NCI-H1092 treated with DMSO at 0.1 percent for 48 hours (cell line): ENCODE measurements around the gene SMIM5.
A peak's percentile ranks its signal among the peaks of the same experiment; 100 is the strongest.
"Not testable (repeated sequence)": the region's sequence is repeated elsewhere in the genome, so short reads cannot be mapped to it uniquely, and the experiment has no call there.

ENCODE experiments used
- DNase-seq: peaks from one replicate; lab custom pipeline; 2025; lab: John Stamatoyannopoulos, UW

The SMIM5 gene

DNA sequence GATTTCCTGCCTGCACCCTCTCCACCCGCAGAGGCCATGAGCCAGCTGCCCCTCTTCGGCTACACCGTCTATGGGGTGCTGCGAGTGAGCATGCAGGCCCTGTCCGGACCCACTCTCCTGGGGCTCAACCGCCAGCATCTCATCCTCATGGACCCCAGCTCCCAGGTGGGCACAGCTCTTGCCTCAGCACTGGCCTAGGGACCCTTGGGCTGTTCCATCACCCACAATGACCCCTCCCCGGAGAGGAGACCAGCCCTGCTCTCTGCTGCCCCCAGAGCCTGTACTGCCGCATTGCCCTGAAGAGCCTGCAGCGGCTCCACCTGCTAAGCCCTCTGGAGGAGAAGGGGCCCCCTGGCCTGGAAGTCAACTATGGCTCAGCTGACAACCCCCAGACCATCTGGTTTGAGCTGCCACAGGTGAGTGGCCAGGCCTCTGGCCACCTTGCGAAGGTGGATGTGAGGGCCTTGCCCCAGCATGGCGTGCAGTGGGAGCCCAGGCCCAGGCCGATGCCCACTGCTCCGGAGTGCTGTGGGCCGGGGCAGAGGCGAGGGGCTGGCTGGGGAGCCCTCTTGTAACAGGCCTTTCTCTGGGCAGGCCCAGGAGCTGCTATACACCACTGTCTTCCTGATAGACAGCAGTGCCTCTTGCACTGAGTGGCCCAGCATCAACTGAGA, 7.3 kb upstream of the SMIM5 start:
- peak; percentile 16 for DNase-seq

DNA sequence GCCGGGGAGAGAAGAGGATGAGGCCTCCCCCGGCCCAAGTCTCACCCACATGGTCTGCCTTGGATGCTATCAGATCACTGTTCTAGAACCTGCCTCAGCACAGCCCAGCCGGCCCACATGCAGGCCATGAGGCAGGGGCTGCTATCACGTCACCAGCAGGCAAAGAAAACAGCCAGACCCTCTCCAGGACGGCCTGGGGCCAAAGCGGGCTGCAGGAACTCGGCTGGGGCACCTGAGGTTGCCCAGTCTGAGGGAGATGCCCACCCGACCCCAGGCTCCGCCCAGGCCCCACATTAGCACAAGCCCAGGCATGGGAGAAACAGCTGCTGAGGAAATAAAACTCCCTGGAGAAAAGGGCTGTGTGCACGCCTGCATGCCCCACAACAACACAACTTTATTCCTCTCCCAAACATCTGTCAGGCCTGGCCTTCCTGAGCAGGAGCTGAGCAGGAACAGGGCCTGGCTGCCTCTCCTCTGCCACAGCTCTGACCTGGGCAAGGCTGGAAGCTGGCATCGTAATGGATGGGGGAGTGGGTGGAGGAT, 6.7 kb upstream of the SMIM5 start:
- no peak for DNase-seq

DNA sequence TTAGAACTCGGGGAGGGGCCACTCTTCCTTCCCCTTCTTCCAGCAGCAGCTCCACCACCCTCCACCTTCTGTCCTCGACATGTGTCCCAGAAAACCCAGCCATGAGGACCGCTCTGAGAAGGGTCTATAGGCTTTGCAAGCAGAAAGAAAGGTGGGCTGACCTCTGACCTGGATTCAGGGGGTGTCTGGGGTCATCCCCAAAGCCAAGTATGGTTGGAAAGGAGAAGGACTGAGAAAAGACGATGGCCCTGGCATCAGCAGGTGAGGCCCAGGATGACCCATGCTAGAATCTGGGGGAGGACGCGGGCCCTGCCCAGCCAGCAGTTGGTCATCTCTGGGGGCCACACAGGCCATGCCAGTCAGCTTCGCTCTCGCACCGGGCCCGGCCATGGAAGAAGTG, 6.1 kb upstream of the SMIM5 start:
- DNase-seq, result no peak

DNA sequence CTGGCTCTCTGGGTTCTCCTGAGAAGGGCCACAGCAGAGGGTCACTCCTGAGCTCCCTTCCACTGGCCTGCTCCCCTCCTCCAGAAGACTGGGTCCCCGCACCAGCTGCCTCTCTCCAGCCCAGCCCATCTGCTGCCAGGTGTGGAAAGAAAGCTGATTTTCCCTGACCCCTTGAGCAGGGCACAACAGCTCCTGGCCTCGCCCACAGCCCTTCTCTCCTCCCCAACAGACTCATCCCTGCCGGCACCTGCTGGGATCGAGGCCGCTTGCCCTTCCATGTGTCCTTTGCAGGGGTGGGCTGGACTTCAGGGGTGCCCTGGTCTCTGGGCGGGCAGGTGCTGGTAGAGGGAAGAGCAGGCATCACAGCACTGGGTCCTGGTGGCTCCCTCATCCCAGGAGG, 4.8 kb upstream of the SMIM5 start:
- DNase-seq, result no peak

DNA sequence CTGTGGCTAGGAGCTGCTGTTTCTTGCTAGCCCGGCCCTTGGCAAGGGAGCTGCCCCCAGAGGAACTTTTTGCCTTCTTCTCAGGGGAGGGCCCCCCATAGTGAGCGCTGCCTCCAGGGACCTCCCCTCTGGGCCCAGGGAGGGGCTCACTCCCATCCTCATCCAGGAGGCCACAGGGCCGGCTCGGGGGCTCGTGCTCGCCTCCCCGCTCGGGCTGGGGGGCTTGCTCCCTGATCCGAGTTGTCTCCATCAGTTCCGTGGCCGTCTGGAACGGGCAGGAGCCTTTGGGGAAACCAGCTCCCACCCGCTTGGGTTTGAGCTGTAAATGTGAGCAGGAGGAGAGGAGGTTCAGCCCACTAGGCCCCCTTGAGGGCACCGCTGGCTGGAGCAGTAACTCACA, 4.1 kb upstream of the SMIM5 start:
- DNase-seq, result no peak

DNA sequence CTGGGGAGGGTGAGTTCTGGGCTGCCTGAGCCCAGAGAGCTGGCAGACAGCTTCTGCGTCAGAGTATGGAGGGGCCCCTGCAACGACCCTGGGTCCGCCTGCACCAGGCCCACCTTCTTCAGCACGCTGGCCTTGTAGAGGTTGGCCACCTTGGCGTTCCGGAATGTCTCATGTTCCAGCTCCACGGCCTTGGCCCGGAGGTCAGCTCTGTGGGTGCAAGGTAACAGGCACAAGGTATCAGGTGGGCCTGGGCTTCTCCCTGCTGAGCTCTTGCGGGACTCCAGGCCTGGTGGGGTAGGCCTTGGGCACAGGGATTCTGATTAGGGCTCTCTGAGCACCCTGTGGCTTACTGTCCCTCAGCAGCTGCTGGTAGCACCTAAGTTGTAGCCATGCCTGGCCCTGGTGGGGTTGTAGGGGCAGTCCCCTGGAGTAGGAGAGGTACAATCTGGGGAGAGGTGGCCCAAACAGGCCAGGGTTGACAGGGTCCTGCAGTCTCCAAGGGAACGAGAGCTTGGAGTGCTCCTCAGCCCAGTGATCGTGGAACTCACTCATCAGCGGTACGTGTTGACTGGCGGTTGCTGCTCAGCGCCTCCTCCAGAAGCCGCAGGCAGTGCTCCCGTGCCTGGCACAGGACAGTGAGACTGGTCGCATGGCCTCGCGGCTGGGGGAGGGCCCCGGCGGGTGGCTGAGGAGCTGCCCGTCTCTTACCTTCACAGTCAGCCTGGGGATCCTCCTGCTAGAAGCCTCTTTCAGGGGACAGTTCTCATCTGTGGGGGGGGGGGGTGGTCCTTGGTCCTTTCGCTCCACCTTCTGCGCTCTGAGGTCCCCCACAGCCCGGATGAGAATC, 2.9 kb upstream of the SMIM5 start:
- DNase-seq, result no peak

DNA sequence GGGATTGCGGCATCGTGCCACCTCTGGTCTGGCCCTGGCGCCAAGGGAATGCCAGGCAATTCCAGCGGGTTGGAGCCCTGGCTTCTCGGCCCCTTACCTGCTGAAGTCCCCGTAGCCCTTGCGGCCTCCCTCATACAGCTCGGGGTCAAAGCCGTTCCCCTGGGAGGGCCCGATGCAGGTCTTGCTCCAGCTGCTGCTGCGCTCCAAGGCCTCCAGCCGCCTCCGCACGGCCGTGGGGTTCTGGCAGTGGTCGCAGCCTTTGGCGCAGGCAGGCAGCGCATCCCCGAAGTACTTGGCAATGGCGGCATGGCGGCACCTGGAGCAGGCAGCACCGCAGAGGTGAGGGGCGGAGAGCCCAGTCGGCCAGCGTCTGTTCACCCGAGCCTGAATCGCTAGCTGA, 1.9 kb upstream of the SMIM5 start:
- DNase-seq, result no peak

DNA sequence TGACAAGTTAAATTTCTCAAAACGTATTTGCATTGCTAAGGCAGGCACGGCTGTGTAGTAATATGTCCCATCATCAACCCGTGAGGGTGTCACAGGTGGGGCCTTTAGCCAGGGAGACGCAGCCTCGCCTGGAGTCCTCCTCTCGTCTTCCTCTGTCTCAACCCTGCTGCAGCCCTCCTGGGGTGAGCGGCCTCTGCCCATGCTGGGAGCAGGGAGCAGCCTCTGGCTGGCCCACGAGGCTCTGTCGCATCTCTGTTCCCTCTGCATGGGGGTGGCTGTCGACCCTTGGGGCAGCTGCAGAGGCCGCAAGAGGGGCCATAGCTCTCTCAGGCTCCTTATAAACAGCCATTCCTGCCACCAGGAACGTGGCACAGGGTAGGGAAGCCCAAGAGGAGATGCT, 806 bp upstream of the SMIM5 start:
- no peak for DNase-seq

DNA sequence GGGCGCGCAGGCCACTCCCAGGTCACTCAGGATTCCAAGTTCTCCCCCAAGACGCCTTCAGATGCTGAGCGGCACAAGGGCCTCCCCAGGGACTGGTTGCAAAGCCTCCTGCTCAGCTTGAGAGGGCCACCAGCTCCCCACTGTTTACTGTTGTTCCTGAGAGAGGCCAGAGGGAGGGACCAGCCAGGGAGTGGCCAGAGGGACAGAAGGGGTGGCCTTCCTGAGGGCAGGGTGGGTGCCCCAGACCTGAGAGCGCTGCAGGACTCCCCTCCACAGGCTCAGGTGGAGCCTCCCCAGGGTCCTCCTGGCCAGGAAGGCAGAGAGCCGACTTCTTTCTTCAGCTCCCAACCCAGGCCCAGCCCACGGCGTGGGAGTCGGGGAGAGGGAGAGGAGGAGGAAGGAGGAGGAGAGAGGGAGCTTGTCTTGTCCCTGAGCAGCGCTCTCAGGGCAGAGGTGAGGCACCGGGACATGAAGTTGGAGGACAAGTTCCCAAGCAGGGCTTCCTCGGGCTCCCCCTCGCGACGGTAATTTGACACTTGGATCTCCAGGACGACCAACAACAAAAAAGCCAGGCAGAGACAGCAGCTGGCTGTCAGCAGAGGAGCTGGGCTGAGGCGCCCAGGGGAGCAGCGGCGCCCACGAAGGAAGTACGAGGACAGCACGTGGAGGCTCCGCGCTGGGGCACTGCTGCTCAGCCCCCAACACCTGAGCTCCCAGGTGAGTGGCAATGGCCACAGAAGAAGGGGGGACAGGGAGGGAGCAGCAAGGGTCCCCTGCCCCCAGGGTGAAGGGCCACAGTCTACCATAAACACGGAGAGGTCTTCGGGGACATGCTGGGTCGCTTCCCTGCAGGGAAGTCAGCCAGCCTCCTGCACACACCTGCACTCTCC, 497 bp downstream of the SMIM5 start:
- peak; percentile 81 for DNase-seq

DNA sequence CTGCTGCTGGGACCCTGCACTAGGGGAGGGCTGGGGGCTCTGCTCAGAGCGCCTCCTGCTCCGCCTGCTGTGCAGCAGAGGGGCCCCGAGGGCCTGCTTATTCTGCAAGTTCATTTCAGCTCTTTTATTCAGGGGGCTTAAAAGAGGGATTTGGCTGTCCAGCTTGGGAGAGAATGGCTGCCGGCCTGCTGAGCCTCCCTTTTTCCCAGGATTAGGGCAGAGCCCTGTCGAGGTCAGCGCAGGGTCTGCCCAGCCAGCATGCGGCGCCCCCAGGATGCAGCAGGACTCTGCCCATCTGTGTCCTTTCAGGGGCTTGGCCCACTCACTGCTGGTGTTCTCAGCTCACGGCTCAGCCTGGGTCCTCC, 1.1 kb downstream of the SMIM5 start:
- DNase-seq, result no peak

DNA sequence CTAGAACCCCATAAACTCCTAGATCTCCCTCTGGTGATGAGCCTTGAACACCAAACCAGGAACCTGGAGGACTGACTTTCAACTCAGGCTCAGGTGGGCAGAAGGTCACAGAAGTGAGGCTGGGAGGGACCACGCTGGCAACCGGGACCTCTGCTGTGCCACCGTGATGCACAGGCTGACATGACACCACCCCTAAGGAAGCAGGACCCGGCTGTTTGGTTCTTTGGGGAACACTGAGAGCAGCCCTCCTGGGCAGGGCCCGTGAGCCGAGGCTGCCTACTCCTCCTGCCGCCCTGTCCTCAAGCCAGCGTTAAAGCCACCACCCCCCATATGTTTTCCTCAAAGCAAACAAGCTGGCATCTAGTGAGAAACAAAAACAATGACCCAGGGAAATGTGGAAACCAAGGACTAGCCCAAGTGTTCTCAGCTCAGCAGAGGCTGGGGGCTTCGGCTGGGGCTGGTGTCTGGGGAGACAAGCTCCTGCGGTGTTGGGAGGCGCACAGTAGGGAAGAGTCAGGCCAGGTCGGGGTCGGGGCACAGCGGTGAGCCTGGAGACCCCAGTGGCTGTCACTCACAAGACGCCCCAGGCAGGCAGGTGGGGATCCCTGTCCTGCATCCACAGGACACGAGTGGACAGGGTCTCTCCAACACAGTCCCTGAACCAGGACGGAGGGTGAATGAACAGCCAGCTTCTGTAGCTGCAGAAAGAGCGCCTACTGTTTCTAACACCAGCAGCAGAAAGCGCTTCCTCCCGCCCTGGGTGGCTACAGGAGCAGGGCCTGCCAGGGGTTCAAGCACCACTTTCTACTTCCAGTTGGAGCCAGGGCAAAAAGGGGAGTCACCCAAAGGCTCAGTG, 1.7 kb downstream of the SMIM5 start:
- no peak for DNase-seq

DNA sequence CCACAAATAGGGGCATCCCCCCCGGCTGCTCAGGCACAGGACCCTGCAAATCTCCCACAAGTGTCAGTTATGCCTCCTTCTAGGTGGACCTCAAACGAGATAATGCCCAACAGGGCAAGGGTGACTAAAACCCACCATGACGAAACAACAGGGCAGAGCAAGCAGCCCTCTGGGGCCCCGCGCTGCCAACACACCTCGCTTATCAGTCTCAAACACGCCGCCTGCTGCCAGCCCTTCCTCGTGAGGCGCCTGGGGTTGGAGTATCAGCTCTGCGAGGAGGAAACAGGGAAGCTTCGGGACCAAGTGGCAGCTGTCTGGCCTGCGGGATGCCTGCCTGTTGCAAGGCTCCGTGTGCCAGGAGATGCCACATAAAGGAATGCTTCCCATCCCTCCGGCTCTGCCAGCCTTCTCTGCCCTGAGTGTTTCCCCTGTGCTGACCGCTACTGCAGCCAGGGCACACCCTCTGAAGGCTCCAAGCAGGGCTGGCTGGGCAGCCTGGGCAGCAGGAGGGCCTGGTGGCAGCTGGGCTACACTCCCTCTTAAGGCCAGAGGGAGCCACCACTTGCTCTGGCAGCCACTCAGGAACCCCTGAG, 2.5 kb downstream of the SMIM5 start:
- DNase-seq, result no peak

DNA sequence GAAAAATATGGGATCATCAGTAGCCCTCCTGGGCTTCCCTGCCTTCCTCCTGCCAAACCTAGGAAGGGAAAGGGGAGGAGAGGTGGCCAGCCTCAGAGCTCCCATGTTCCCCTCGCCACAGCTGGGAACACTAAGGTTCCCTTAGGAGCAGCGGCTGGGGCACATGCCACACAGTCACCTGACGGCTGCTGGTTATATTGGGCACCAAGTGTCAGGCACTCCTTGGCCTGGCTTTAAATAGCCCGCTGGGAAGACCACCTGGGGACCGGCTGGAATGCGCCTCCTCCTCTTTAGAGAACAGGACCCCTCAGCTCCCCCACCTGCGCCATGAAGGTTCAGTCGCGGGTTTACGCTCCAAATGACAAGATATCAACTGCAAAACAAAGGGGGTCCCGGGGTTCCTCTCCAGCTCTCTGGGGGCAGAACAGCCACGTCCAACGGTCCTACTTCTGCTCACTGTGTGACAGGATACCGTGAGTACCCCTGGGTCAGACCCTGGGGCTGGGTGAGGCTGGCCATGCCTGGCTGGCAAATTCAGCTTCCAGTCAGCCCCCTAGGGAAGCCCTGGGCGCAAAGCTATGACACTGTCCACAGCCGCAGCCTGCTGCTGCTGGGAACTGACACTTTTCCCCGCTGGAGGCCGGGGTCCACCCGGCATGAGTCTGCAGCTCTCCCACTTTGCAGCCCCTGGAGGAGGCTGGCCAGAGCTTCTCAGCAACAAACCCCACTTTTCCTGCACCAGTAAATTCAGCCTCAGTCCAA, 3.3 kb downstream of the SMIM5 start:
- DNase-seq, result no peak

DNA sequence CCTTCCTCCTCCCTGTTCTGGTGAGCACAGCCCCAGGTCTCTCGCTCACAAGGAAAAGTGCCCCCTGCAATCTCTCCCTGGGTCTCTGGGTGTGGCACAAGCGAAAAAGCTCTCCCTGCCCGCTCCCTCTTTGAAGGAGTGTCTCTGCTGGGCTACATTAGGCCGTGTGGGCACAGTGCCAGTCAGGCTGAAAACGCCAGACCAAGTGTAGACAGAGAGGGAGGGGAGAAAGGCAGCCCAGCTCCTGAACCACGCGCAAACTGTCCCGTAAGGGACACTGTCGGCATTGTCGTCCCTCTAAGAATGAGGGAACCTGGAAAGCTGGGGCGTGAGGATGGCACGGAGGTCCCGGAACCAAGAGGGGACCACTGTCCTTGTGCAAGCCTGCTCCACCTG, 3.9 kb downstream of the SMIM5 start:
- no peak for DNase-seq

DNA sequence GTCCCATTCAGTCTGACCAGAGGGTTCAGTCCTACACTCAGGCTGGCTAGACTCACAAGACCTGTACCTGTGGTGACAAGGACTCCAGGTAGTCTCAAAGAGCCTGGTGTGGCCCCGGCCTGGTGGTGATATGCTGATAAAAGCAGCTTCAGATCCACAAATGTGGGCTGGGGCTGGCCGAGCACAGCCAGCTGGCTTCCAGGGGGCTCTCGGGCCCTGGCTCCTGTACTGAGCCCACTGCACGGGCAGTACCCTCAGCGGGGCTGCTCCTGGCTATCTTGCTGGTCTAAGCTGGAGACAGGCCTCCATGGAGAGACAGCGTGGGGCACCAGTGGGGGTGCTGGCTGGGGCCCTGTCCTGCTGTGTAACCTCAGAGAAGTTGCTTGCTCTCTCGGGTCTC, 4.3 kb downstream of the SMIM5 start:
- DNase-seq, result no peak

DNA sequence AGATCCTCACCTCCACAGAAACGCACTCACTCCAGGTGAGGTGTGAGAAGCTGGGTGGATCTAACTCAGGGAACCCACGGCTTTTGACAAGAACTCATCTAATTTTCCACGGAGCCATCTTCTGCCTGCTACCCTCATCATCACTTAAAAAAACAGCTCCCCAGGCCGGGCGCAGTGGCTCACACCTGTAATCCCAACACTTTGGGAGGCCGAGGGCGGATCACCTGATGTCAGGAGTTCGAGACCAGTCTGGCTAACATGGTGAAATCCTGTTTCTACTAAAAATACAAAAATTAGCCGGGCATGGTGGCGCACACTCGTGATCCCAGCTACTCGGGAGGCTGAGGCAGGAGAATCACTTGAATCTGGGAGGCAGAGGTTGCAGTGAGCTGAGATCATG, 4.8 kb downstream of the SMIM5 start:
- DNase-seq, result not testable (repeated sequence)

DNA sequence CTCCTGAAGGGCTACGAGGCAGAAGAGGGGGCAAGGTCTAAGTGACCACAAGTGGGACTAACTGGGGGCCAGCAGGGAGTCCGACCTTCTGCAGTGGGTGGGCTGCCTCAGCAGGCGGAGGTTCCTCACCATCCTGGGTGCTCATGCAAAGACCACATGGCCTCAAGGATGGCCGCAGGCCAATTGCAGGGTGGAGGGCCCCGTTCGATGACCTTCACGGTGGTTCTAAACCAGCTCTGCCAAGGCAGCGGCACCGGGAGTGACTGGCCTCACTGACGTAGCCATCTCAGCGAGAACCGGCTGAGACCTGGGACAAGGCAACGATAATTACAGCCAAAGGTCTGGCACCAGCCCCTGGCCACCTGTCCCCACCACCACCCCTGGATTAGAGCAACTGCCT, 5.7 kb downstream of the SMIM5 start:
- no peak for DNase-seq

DNA sequence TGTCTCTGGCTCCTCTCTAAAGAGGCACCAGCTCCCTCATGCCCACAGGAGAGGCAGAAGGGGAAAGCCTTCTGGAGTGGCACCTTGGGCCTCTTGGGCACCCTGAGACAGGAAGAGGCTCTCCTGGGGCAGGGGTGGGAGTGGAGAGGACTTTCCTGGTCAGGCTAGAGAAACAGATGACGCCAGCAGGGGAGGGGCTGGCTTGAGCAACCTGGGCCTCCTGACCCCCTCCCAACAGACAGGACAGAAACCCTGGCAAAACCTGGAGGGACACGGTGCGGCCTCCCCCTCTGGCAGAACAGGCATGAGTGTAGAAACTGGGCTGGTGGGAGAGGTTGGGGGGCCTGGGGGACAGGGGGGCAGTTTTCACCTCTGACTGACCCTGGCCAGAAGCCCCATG, 6.1 kb downstream of the SMIM5 start:
- no peak for DNase-seq

DNA sequence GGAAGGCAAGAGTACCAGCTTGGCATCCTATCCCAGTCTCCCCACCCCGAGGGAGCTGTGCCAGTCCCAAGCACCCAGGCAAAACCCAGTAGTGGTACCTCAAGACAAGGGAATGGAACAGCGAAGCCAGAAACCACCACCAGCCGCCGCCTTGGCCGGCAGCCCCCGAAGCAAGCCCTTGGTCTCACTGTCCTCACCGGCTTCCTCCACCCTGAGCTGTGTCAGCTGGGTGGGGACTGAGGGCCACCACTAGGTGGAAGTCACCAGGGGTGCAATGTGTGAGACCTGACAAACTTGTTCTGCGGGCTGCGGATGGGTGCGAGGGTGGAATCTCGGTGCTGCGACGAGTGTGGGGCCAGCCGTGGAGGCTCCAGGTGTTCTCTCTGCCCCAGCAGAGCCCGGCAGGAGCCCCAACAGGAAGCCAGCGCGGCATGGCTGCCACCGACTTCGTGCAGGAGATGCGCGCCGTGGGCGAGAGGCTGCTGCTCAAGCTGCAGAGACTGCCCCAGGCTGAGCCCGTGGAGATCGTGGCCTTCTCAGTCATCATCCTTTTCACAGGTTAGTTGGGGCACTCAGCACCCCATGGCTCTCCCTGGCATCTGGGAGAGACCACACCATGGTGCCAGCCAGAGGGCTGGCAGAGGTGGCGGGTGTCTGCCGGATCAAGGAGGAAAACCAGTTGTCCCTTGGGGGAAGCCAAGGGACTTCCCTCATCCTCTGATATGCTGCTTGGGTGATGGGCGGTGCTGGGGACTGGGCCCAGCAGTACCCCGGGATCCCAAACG, 6.7 kb downstream of the SMIM5 start:
- no peak for DNase-seq
